Esophagus squamous epithelium (tissue), 4 donors: ENCODE data around the gene VEGFC.

Experiments
- CTCF ChIP-seq, 6 experiments: fragments of 450-650 bp in 4 of 6; fragments of 200-600 bp in 2 of 6; sonication (generic) in 2 of 6; IDR thresholded peaks; one replicate each; pipeline ENCODE4 v1.5.1; 2016 to 2019; ENCODE audit warnings: antibody characterized with exemption in 6 of 6, mild to moderate bottlenecking in 4 of 6, moderate library complexity in 4 of 6
- POLR2A ChIP-seq, 4 donors: fragments of 450-650 bp; IDR thresholded peaks; one replicate each; pipeline ENCODE4 v1.6.1; 2017; ENCODE audit warnings: antibody characterized with exemption in 4 of 4, mild to moderate bottlenecking in 4 of 4, moderate library complexity in 3 of 4

GRCh38 chr4:176788971-176789370, 3.8 kb downstream of the VEGFC start:
- TF ChIP-seq CTCF (IDR thresholded peaks at IDR 0.05) (no peak), POLR2A (IDR thresholded peaks at IDR 0.05) (no peak)
